Keratinocyte (primary cell): Measurements from ENCODE around the gene SLC4A1AP. TPM values are rescaled to one million over a fixed set of nuclear protein-coding genes. Genes with fewer than 3 reads are reported as not detected.

Experiments used
- DNase-seq: peaks from one replicate; pipeline ENCODE4 v3.0.0-alpha.2; 2011; ENCODE audit warnings: low read depth, missing footprints, low spot score
- FAIRE-seq: peaks from 2 replicates; lab custom pipeline; 2011; peaks lifted over from hg19 to GRCh38; lab: Jason Lieb, UNC
- H2AFZ ChIP-seq: 2 replicates; pipeline ENCODE4 v1.6.0; 2012; ENCODE audit warnings: low read length, control low read depth, inconsistent platforms; ENCODE audit not compliant: control insufficient read depth
- H3K27ac ChIP-seq: 2 replicates; pipeline ENCODE4 v1.5.1; 2011; ENCODE audit warnings: low read length; ENCODE audit not compliant: control insufficient read depth, insufficient read depth
- H3K27me3 ChIP-seq: 3 replicates; pipeline ENCODE4 v1.6.0; 2011; ENCODE audit warnings: low read length; ENCODE audit not compliant: control insufficient read depth, insufficient read depth; ENCODE audit errors: extremely low read depth
- H3K36me3 ChIP-seq, 2 experiments: 2 replicates in 1 of 2; 3 replicates in 1 of 2; pipeline ENCODE4 v1.5.1; 2011; ENCODE audit warnings: low read length in 2 of 2, mild to moderate bottlenecking in 1 of 2; ENCODE audit not compliant: control insufficient read depth in 2 of 2, insufficient read depth in 2 of 2; ENCODE audit errors: extremely low read depth in 1 of 2
- H3K4me1 ChIP-seq: 3 replicates; pipeline ENCODE4 v1.5.1; 2011; ENCODE audit warnings: low read length; ENCODE audit not compliant: control insufficient read depth, insufficient read depth; ENCODE audit errors: extremely low read depth
- H3K4me2 ChIP-seq: 3 replicates; pipeline ENCODE4 v1.6.0; 2011; ENCODE audit warnings: low read depth, low read length; ENCODE audit not compliant: control insufficient read depth, insufficient read depth; ENCODE audit errors: extremely low read depth
- H3K4me3 ChIP-seq, 3 experiments: fragments of 200-600 bp in 1 of 3; sonication (generic) in 1 of 3; 2 replicates in 2 of 3; 3 replicates in 1 of 3; pipeline ENCODE4 v1.5.1; 2011 to 2016; ENCODE audit warnings: low read length in 3 of 3, mild to moderate bottlenecking in 3 of 3, control low read depth in 2 of 3, inconsistent platforms in 1 of 3, low read depth in 1 of 3, mixed read lengths in 1 of 3, mixed run types in 1 of 3, moderate library complexity in 1 of 3; ENCODE audit not compliant: control insufficient read depth in 2 of 3, insufficient read depth in 2 of 3; ENCODE audit errors: extremely low read depth in 1 of 3
- H3K79me2 ChIP-seq: 2 replicates; pipeline ENCODE4 v1.6.0; 2012; ENCODE audit warnings: low read length; ENCODE audit not compliant: control insufficient read depth, insufficient read depth
- H3K9ac ChIP-seq: 3 replicates; pipeline ENCODE4 v1.6.0; 2011; ENCODE audit warnings: low read length; ENCODE audit not compliant: control insufficient read depth, insufficient read depth; ENCODE audit errors: extremely low read depth
- H3K9me1 ChIP-seq: 3 replicates; pipeline ENCODE4 v1.6.0; 2011; ENCODE audit warnings: low read length; ENCODE audit not compliant: control insufficient read depth, insufficient read depth; ENCODE audit errors: extremely low read depth
- H3K9me3 ChIP-seq: 2 replicates; pipeline ENCODE4 v1.5.1; 2012; ENCODE audit warnings: low read depth, low read length; ENCODE audit not compliant: control insufficient read depth
- H4K20me1 ChIP-seq: 3 replicates; pipeline ENCODE4 v1.6.0; 2011; ENCODE audit warnings: low read length; ENCODE audit not compliant: control insufficient read depth, insufficient read depth; ENCODE audit errors: extremely low read depth
- CTCF ChIP-seq, 3 experiments: IDR thresholded peaks in 1 of 3; conservative IDR thresholded peaks in 1 of 3; optimal IDR thresholded peaks in 1 of 3; 2 replicates in 2 of 3; 3 replicates in 1 of 3; pipeline versions ENCODE3 to v1.5.1; 2011; ENCODE audit warnings: low read length in 3 of 3, mild to moderate bottlenecking in 3 of 3, moderate library complexity in 2 of 3, control low read depth in 1 of 3, inconsistent platforms in 1 of 3; ENCODE audit not compliant: insufficient read depth in 2 of 3; ENCODE audit errors: extremely low read depth in 1 of 3
- EZH2 ChIP-seq: IDR thresholded peaks from one replicate; pipeline ENCODE4 v1.6.1; 2012; ENCODE audit warnings: inconsistent platforms, mild to moderate bottlenecking, low read length, moderate library complexity
- dilution Hi-C: fragments of 300-500 bp; cut with MboI; formaldehyde crosslinking; loops from one replicate; pipeline ENCODE4 v1.7.0; 2020; ENCODE audit warnings: low sequenced_read_pairs; ENCODE audit not compliant: extremely low pct_ligation_motif_present
- polyA plus RNA-seq, 5 experiments: library from polyadenylated mRNA; depleted of rRNA in 3 of 5; stranded (reverse) in 3 of 5; stranded (forward) in 1 of 5; unstranded in 1 of 5; fragments of >200 nt; gene quantifications; 1 replicate in 1 of 5; 2 replicates in 3 of 5; 3 replicates in 1 of 5; pipeline versions ENCODE4 v1.2.1 to v1.2.3, GENCODE V29; 2011 to 2012; ENCODE audit warnings: missing spikeins in 2 of 5, low read depth in 1 of 5, low replicate concordance in 1 of 5

Gene SLC4A1AP
- polyA plus RNA-seq, 1 donor (not counting 4 experiments of a cell fraction or from before 2014, with no cell fraction given): 17.0 TPM

- Histone ChIP-seq H3K9me1 (no peaks in the 10 kb centered on the region), H3K36me3 (no peaks in the 10 kb centered on the region), H4K20me1 (no peaks in the 10 kb centered on the region), H3K9me3 (no peaks in the 10 kb centered on the region), H2AFZ (peak overlapping the region; percentile 91), H3K4me1 (peaks cover 43% of the 10 kb centered on the region), H3K9ac (peak overlapping the region; percentile 71), H3K27me3 (no peaks in the 10 kb centered on the region), H3K27ac (peak overlapping the region; percentile 62), H3K4me2 (peak overlapping the region; percentile 92), H3K79me2 (no peaks in the 10 kb centered on the region), H3K4me3 (peak overlapping the region; percentile 24 to 63 (median 54))
- dilution Hi-C loops: no loop called here
- FAIRE-seq (no peak), DNase-seq (no peak)
- no peak for TF ChIP-seq EZH2
- peak in 1 of 3 experiments; percentile 24 for TF ChIP-seq CTCF (optimal IDR thresholded peaks at IDR 0.05 in 1 of 3, IDR thresholded peaks at IDR 0.05 in 1 of 3, conservative IDR thresholded peaks at IDR 0.05 in 1 of 3; ENCODE audit: extremely low read depth in 1 of 3, insufficient read depth in 2 of 3, low read length in 3 of 3)
These were observed 71.7 kb downstream of the SLC4A1AP start for GRCh38 chr2:27735263-27735904.

- peak overlapping the region; percentile 71 for H3K9ac ChIP-seq
- H3K36me3 ChIP-seq: no peaks in the 10 kb centered on the region
- H3K9me3 ChIP-seq: no peaks in the 10 kb centered on the region
- peak overlapping the region; percentile 92 for H3K4me2 ChIP-seq
- H2AFZ ChIP-seq: peak overlapping the region; percentile 91
- dilution Hi-C loops: no loop called here
- no peaks in the 10 kb centered on the region for H4K20me1 ChIP-seq
- peak overlapping the region in 2 of 3 experiments; percentile 17 to 63 for H3K4me3 ChIP-seq
- H3K27ac ChIP-seq: peak overlapping the region; percentile 62
- H3K9me1 ChIP-seq: no peaks in the 10 kb centered on the region
- no peak for FAIRE-seq
- peaks cover 34% of the 10 kb centered on the region for H3K4me1 ChIP-seq
- H3K79me2 ChIP-seq: no peaks in the 10 kb centered on the region
- H3K27me3 ChIP-seq: no peaks in the 10 kb centered on the region
- no peak for DNase-seq
- TF ChIP-seq EZH2: no peak
- no peak for TF ChIP-seq CTCF (optimal IDR thresholded peaks at IDR 0.05 in 1 of 3, IDR thresholded peaks at IDR 0.05 in 1 of 3, conservative IDR thresholded peaks at IDR 0.05 in 1 of 3; ENCODE audit: extremely low read depth in 1 of 3, insufficient read depth in 2 of 3, low read length in 3 of 3)
These were observed 72.6 kb downstream of the SLC4A1AP start for GRCh38 chr2:27736031-27736889.
